Hepatic stellate cell (primary cell): ENCODE data around the gene MUC2.
A peak's percentile ranks its signal among the peaks of the same experiment; 100 is the strongest.

Experiments
- DNase-seq: peaks from one replicate; pipeline ENCODE4 v3.0.0; 2011; ENCODE audit warnings: low spot score

The MUC2 gene

GRCh38 chr11:1051356-1052132, 23.1 kb upstream of the MUC2 start:
- no peak for DNase-seq

DNA sequence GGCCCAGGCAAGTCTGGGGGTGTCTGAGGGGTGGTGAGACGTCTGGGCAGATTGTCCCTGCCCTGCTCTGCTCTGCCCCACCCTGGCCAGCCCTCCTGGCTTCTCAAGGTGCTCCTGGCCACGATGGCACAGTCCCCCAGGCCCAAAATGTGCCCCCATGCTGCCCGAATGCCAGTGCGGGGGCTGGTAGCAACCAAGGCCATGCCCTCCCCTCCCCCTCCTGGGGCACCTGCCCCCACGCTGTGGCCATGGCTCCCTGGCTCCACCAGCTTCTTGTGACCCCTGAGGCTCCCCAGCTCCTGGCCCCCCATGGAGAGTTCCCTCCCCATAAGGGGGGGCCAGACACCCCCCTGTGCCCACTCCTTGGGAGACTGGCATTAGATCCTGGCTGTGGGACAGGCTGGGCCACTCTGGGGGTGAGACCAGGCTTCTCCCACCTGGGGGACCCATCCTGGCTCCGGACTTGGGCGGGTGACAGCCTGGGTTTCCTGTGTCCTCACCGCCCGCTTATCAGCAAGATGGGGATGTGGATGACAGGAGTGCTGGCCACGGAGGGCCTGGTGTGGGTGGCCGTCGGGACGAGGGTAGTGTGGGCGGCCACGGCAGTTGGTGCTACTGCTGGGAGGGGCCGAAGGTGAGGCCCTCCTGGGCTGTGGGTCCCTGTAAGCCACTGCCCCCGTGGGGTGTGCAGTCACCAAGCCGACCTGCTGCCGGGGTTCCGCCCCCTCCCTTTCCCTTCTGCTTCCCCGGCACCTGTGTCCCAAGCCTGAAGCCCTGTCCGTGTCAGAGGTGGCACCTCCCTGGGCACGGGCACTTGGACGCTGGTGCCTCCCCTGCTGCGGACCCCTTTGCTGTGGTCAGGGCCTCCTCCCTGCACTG, 22.3 kb upstream of the MUC2 start:
- no peak for DNase-seq

GRCh38 chr11:1053121-1053901, 21.4 kb upstream of the MUC2 start:
- DNase-seq: no peak

GRCh38 chr11:1054143-1055108, 20.2 kb upstream of the MUC2 start:
- peak; percentile 58 for DNase-seq

- no peak for DNase-seq
These were observed 19.5 kb upstream of the MUC2 start for GRCh38 chr11:1055109-1055703.

GRCh38 chr11:1055990-1056771, 18.5 kb upstream of the MUC2 start:
- DNase-seq: no peak

DNA sequence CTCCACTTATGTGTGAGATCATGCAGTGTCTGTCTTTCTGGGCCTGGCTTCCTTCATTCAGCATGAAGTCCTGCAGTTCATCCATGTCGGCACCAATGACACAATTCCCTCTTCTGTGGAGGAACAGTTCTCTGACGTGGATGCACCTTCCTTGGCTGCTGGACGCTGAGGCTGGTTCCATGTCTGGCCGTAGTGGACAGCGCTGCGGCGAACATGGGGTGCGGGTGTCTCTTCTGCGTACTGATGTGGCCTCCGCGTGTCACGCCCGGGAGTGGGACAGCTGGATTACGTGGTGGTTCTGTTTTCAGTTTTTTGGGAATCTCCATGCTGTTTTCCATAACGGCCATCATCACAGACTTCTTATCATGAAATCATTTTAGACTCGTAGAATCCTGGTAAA, 16.9 kb upstream of the MUC2 start:
- no peak for DNase-seq

DNA sequence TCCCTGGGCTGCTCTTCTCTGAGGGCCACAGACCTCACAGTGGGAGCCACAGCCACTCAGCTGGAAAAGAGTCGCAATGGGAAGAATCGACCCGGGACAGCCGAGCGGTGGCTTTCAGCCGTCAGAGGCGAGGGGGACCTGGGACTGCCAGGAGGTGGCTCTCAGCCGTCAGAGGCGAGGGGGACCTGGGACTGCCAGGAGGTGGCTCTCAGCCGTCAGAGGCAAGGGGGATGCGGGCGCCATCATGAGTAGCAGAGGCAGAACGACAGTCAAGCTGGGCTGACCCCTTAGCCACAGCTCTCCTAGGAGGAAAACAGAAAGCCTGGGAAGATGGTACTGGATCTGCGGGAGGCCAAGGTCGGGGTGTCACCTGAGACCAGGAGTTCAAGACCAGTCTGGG, 14.9 kb upstream of the MUC2 start:
- no peak for DNase-seq

- DNase-seq: no peak
These were observed 14.3 kb upstream of the MUC2 start for GRCh38 chr11:1060410-1060809.

DNA sequence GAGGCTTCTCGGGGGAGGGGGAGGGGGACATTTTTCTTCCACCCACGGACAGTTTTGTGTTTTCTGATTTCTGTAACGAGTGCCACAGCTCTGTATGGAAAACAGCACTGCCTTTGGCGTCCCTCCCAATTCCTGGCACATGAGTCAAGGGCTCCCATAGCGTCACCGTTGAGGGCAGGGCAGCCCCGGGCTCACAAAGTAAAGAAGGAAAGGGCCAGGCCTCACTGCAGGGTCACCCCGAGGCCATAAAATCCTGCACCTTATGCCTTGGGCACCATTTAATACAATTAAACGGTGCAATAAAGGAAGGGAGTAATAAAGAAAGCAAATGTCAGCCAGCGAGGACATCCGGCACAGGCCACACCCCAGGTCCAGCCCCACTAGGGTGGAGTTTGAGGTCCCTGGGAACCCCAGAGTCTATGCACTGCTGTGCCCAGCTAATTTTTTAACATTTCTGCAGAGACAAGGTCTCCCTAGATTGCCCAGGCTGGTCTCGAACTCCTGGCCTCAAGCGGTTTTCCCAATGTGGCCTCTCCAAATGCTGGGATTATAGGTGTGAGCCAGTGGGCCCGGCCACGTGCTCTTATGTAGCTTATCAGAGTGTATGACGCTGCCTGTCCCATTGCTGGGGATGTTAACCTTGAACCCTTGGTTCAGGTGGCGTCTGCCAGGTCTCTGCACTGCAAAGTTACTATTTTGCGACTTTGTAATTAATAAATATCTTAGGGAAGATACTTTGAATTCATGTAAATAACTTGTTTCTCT, 13.6 kb upstream of the MUC2 start:
- DNase-seq: peak; percentile 77

- no peak for DNase-seq
These were observed 12.4 kb upstream of the MUC2 start for GRCh38 chr11:1062075-1062820.

- DNase-seq: no peak
These were observed 10.5 kb upstream of the MUC2 start for GRCh38 chr11:1064167-1064566.

DNA sequence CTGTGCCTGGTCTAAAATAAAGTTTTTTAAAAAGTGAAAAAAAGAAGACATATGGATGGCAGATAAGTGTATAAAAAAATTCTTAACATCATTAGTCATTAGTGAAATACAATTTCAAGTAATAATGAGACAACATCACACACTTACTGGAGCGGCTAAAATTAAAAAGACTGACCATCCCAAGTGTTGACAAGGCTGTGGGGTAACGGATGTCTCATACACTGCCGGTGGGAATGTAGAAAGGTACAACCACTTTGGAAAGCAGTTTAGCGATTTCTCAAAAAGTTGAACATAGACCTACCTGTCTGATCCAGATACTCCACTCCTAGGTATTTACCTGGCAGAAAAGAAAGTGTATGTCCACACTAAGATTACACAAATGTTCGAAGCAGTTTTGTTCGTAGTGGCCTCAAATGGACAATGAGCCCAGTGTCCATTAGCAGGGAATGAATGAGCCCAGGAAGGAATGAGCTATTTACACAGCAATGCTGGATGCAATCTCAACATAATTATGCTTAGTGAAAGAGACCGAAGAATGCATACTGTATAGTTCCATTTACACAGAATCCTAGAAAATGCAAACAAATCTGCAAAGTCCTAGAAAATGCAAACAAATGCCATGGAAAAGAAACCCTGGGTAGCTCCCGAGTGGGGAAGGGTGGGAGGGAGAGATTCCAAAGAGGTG, 6.7 kb upstream of the MUC2 start:
- DNase-seq: no peak

GRCh38 chr11:1069740-1070139, 4.9 kb upstream of the MUC2 start:
- DNase-seq: no peak

DNA sequence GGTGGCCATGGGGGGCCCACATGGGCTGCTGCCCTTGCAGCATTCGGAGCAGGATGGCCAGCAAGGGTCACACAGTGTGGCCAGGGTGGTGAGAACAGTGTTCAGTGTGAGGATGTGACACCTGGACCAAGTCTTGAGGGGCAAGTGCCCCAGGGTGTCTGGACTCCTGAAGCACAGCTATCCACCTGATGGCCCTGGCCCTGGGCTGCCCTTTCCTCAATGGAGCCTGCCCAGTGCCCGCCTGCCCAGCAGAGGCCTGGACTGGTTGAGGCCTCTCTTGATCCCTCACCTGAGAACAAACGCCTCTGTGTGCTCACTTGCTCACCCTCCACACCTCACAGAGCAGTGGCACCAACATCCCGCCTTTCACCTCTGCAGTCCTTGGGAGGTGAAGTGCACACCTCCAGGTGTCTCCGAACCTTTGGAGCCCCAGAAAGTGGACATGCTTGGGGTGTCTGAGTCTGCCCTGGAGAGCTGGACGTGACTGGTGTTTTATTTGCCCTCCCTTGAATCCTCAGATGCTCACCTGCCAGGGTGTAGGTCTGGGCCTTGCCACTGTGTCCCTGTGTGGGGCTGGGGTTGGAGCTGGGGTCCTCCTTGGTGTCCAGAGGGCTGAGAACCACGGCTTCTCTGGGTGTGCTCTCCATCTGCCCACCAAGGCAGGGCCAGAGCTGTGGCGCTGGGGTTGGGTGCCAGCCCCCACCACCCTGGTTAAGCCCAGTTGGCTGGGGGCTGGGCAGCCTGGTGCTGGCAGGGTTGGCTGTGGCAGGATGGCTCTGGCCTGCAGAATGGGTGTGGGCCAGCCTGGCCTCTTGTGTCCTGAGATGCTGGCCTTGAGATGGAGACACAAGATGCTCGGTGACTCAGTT, 3.8 kb upstream of the MUC2 start:
- no peak for DNase-seq

DNA sequence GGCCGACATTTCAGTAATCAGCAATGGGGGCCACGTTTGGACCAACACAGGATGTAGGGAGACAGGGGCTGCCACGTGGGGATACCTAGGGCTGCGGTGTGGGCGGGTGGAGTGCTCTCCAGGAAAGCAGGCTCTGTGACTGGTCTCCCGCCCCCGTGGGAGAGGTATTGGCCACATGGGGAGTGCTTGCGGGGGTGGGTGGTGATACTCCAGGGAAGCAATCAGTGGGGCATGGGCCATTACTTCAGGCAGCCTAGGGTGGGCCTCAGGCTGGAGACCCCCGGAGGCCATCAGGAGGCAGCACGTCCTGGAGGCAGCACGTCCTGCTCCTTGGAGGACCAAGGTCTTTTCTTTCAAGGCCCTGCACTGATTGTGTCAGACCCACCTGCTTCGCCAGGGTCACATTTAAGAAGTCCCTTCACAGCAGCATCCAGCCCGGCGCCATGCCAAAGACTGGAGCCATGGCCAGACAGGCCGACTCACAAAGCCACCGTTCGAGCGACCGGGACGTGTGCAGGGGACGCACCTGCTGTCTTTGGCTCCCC, 3.0 kb upstream of the MUC2 start:
- no peak for DNase-seq
